C4-2B (cell line): ENCODE measurements around the gene PKHD1.

Source experiments
- H3K27ac ChIP-seq: fragments of 450-650 bp; 2 replicates; pipeline ENCODE4 v1.5.1; 2017
- ZFX ChIP-seq: fragments of 450-650 bp; IDR thresholded peaks from 2 replicates; pipeline ENCODE4 v1.6.1; 2017
- TF ChIP-seq, protein P1 (sequence below): fragments of 450-650 bp; conservative IDR thresholded peaks from 2 replicates; pipeline ENCODE4 v1.5.1; 2017; ENCODE audit warnings: mild to moderate bottlenecking

Gene PKHD1

GRCh38 chr6:51868591-51869355 lies 218.6 kb downstream of the PKHD1 start:
- TF ChIP-seq, protein P1, sequence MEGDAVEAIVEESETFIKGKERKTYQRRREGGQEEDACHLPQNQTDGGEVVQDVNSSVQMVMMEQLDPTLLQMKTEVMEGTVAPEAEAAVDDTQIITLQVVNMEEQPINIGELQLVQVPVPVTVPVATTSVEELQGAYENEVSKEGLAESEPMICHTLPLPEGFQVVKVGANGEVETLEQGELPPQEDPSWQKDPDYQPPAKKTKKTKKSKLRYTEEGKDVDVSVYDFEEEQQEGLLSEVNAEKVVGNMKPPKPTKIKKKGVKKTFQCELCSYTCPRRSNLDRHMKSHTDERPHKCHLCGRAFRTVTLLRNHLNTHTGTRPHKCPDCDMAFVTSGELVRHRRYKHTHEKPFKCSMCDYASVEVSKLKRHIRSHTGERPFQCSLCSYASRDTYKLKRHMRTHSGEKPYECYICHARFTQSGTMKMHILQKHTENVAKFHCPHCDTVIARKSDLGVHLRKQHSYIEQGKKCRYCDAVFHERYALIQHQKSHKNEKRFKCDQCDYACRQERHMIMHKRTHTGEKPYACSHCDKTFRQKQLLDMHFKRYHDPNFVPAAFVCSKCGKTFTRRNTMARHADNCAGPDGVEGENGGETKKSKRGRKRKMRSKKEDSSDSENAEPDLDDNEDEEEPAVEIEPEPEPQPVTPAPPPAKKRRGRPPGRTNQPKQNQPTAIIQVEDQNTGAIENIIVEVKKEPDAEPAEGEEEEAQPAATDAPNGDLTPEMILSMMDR, result no peak
- TF ChIP-seq ZFX, result no peak
- no peak overlapping the region for H3K27ac ChIP-seq

- TF ChIP-seq, protein P1, result no peak
- TF ChIP-seq ZFX, result no peak
- H3K27ac ChIP-seq, result no peak overlapping the region
Measured at GRCh38 chr6:51866867-51867266, 220.5 kb downstream of the PKHD1 start.

- TF ChIP-seq, protein P1, result no peak
- no peak overlapping the region for H3K27ac ChIP-seq
Measured at GRCh38 chr6:51865996-51866395, 221.4 kb downstream of the PKHD1 start.

DNA sequence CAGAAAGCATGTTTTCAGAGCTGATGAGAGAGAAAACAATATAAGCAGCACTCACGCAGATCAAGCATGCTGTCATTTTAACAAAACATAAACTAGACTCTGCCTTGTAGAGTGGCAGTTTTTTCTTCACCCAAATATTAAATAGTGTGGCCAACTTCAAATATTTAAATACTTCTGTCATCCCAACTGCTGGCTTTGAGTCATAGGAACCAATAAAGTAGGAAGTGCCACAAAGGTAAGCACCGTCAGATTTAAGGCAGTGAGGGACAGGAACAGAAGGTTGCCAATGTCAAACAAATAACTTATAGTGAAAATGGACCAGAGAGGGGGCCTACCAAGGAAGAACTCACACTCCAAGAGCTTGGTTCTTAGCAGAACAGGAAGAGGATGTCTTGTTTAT lies 222.2 kb downstream of the PKHD1 start:
- TF ChIP-seq ZFX, result no peak
- TF ChIP-seq, protein P1, result no peak
- no peak overlapping the region for H3K27ac ChIP-seq

GRCh38 chr6:51857134-51857533 lies 230.3 kb downstream of the PKHD1 start:
- no peak overlapping the region for H3K27ac ChIP-seq
- TF ChIP-seq, protein P1, result no peak
- TF ChIP-seq ZFX, result no peak

- no peak overlapping the region for H3K27ac ChIP-seq
- TF ChIP-seq ZFX, result no peak
- TF ChIP-seq, protein P1, result no peak
Measured at GRCh38 chr6:51856508-51856907, 230.9 kb downstream of the PKHD1 start.

DNA sequence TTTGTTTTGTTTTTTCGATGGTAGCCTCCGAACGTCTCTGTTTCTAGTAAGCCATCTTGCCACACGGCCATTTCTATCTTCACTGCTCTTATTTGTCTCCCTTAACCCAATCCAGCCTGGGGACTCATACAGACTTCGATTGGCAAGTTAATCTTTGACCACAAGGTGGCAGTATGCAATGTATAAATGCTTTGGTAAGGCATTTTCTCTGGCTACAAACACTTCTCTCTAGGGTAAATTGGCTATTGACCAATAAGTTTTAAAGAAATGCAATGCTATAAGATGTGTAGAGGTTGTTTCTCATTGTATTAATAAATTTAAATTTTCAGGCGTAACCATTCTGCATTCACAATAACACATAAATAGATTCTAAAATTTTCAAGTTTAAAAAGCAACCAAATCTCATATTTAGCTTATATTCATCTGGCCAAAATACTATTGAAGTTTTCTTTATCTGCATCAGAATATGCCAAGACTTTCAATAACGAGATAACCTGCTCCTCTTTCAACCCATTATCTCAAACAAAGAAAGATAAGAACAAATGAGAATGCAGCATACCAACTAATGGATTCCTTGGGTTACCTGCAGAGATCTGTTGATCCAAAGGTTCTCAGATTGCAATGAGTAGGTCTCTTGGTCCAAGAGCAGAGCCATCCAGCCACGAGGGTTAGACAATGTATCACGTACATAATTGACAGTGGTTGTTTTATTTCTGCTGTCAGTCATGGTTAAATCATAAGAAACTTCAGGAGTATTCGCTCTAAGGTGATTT lies 231.9 kb downstream of the PKHD1 start:
- TF ChIP-seq, protein P1, result peak; percentile 88
- no peak for TF ChIP-seq ZFX
- H3K27ac ChIP-seq, result no peak overlapping the region
